Stimulated activated CD8-positive, alpha-beta memory T cell treated with anti-CD3 and anti-CD28 coated beads, Interleukin-2, amount 100 ng/mL, for 1 hour (primary cell): ENCODE data around the gene HRCT1.
A peak's percentile ranks its signal among the peaks of the same experiment; 100 is the strongest.
"Not testable (repeated sequence)": the region's sequence is repeated elsewhere in the genome, so short reads cannot be mapped to it uniquely, and the experiment has no call there.

Experiments
- DNase-seq, 2 donors: peaks; one replicate each; pipeline ENCODE4 v3.0.0-alpha.2; 2020; ENCODE audit warnings: low read depth in 2 of 2

The HRCT1 gene

GRCh38 chr9:35905912-35906679, at the start of gene HRCT1:
TSS of gene HRCT1 (plus strand) at chr9:35906202. CDS start at chr9:35906288, 86 bp downstream.
- DNase-seq: no peak

- DNase-seq: no peak
These were observed 49.8 kb upstream of the HRCT1 start for GRCh38 chr9:35856206-35856605.

GRCh38 chr9:35856882-35857281, 49.1 kb upstream of the HRCT1 start:
- no peak for DNase-seq

GRCh38 chr9:35858458-35858857, 47.5 kb upstream of the HRCT1 start:
- DNase-seq: no peak

- DNase-seq: no peak
These were observed 46.6 kb upstream of the HRCT1 start for GRCh38 chr9:35859310-35859989.

- DNase-seq: no peak
These were observed 46.0 kb upstream of the HRCT1 start for GRCh38 chr9:35859990-35860339.

- no peak for DNase-seq
These were observed 44.7 kb upstream of the HRCT1 start for GRCh38 chr9:35861161-35861897.

GRCh38 chr9:35862328-35862727, 43.7 kb upstream of the HRCT1 start:
- no peak for DNase-seq

GRCh38 chr9:35863583-35863982, 42.4 kb upstream of the HRCT1 start:
- no peak for DNase-seq

- DNase-seq: no peak
These were observed 41.2 kb upstream of the HRCT1 start for GRCh38 chr9:35864695-35865255.

GRCh38 chr9:35867538-35867937, 38.5 kb upstream of the HRCT1 start:
- DNase-seq: no peak

- no peak for DNase-seq
These were observed 37.1 kb upstream of the HRCT1 start for GRCh38 chr9:35868933-35869332.

GRCh38 chr9:35869621-35870216, 36.3 kb upstream of the HRCT1 start:
- no peak for DNase-seq

- DNase-seq: no peak
These were observed 35.6 kb upstream of the HRCT1 start, which contains the start of gene OR13J1 for GRCh38 chr9:35870351-35870923. TSS of gene OR13J1 (minus strand) at chr9:35870401. CDS start at chr9:35870401, 0 bp downstream.

GRCh38 chr9:35871545-35871944, 34.5 kb upstream of the HRCT1 start:
- DNase-seq: no peak

GRCh38 chr9:35872505-35872904, 33.5 kb upstream of the HRCT1 start:
- no peak for DNase-seq

- peak; percentile 50 to 71 for DNase-seq
These were observed 23.6 kb upstream of the HRCT1 start for GRCh38 chr9:35882263-35882848.

- no peak for DNase-seq
These were observed 23.0 kb upstream of the HRCT1 start for GRCh38 chr9:35882996-35883395.

- not testable (repeated sequence) for DNase-seq
These were observed 21.1 kb upstream of the HRCT1 start for GRCh38 chr9:35884908-35885307.

- no peak for DNase-seq
These were observed 14.4 kb upstream of the HRCT1 start for GRCh38 chr9:35891646-35892045.

GRCh38 chr9:35892051-35892450, 14.0 kb upstream of the HRCT1 start:
- no peak for DNase-seq
